ENCODE data around the gene GRPEL2. TPM values are rescaled to one million over a fixed set of nuclear protein-coding genes. Genes with fewer than 3 reads are reported as not detected.
A peak's percentile ranks its signal among the peaks of the same experiment; 100 is the strongest.
"Not testable (repeated sequence)": the region's sequence is repeated elsewhere in the genome, so short reads cannot be mapped to it uniquely, and the experiment has no call there.

The GRPEL2 gene
- total RNA-seq, 8 experiments from 2014 or later: 9.7 to 33.1 (median 24.0) TPM

GRCh38 chr5:149398747-149399266 lies 53.5 kb downstream of the GRPEL2 start:
- H3K27ac ChIP-seq; ATAC-seq (replicated peaks in 6 of 8); H3K4me3 ChIP-seq; in situ Hi-C loops (cut with MboI; ENCODE audit: low pct_unique_long_range_greater_than_20kb in 2 of 9, low sequenced_read_pairs in 9 of 9, unreplicated experiment in 9 of 9): not testable (repeated sequence)
- WGBS, 10 experiments: 67 to 100% (median 74%) methylated on average over 1 to 6 of the region's 7 CpGs; no CpG with 5 or more reads in 3 of the 10 experiments
- peaks cover 14 to 21% of the 10 kb centered on the region in 2 donors for H3K4me1 ChIP-seq (replicated peaks in 1 of 2)

- in situ Hi-C loops (cut with MboI; ENCODE audit: low pct_unique_long_range_greater_than_20kb in 2 of 9, low sequenced_read_pairs in 9 of 9, unreplicated experiment in 9 of 9): no loop called here
- H3K4me1 ChIP-seq (replicated peaks in 1 of 2): peaks cover 14 to 21% of the 10 kb centered on the region in 2 donors
- ATAC-seq (replicated peaks in 6 of 8): peak in 4 of 8 experiments; percentile 3 to 38 (median 8)
- H3K4me3 ChIP-seq: no peak overlapping the region
- H3K27ac ChIP-seq: peak overlapping the region; percentile 26 to 47
Measured at GRCh38 chr5:149399775-149400174, 54.5 kb downstream of the GRPEL2 start.

- Histone ChIP-seq H3K4me1 (replicated peaks in 1 of 2) (peaks cover 14 to 21% of the 10 kb centered on the region in 2 donors), H3K4me3 (no peak overlapping the region), H3K27ac (peak overlapping the region; percentile 26 to 47)
- peak; percentile 58 to 91 (median 78) for ATAC-seq (replicated peaks in 6 of 8)
- WGBS, 10 experiments: 11 to 100% (median 53%) methylated on average over 1 to 6 of the region's 6 CpGs; no CpG with 5 or more reads in 1 of the 10 experiments
- in situ Hi-C loops (cut with MboI; ENCODE audit: low pct_unique_long_range_greater_than_20kb in 2 of 9, low sequenced_read_pairs in 9 of 9, unreplicated experiment in 9 of 9): no loop called here
Measured at GRCh38 chr5:149400304-149400703, 55.0 kb downstream of the GRPEL2 start.

- H3K4me1 ChIP-seq (replicated peaks in 1 of 2): peaks cover 15 to 22% of the 10 kb centered on the region in 2 donors
- ATAC-seq (replicated peaks in 6 of 8): no peak
- peak overlapping the region in 1 of 2 donors; percentile 47 for H3K27ac ChIP-seq
- no peak overlapping the region for H3K4me3 ChIP-seq
- 60 to 100% (median 86%) methylated on average over 1 to 2 of the region's 2 CpGs; no CpG with 5 or more reads in 4 of the 10 experiments for WGBS, 10 experiments
- in situ Hi-C loops (cut with MboI; ENCODE audit: low pct_unique_long_range_greater_than_20kb in 2 of 9, low sequenced_read_pairs in 9 of 9, unreplicated experiment in 9 of 9): no loop called here
Measured at GRCh38 chr5:149401051-149401450, 55.8 kb downstream of the GRPEL2 start.

- Histone ChIP-seq H3K27ac (no peak overlapping the region), H3K4me1 (replicated peaks in 1 of 2) (peaks cover 21 to 32% of the 10 kb centered on the region in 2 donors), H3K4me3 (no peak overlapping the region)
- no peak for ATAC-seq (replicated peaks in 6 of 8)
- in situ Hi-C loops (cut with MboI; ENCODE audit: low pct_unique_long_range_greater_than_20kb in 2 of 9, low sequenced_read_pairs in 9 of 9, unreplicated experiment in 9 of 9): no loop called here
- 89 to 100% (median 94%) methylated on average over 1 to 3 of the region's 3 CpGs; no CpG with 5 or more reads in 5 of the 10 experiments for WGBS, 10 experiments
Measured at GRCh38 chr5:149402291-149402690, 57.0 kb downstream of the GRPEL2 start.

Other genes starting within 250 kb of the GRPEL2 start
- 10 to 100 TPM in 1 of 8 experiments, 1 to 10 TPM in 5, under 1 TPM in 2; 0.18 to 28.7 (median 4.3) TPM for gene ABLIM3, start 204.0 kb upstream of the GRPEL2 start, total RNA-seq
- 1 to 10 TPM in 4 of 8 experiments, under 1 TPM in 4; 0.17 to 5.0 (median 1.2) TPM for gene AFAP1L1, start 73.6 kb upstream of the GRPEL2 start, total RNA-seq
- gene PCYOX1L, start 12.5 kb downstream of the GRPEL2 start, total RNA-seq: 10 to 100 TPM in 7 of 8 experiments, 1 to 10 TPM in 1; 8.8 to 20.0 (median 15.6) TPM
- 1 to 10 TPM in 1 of 8 experiments, under 1 TPM in 1, not detected in 6; 0.33 to 1.1 TPM for gene IL17B, start 33.8 kb downstream of the GRPEL2 start, total RNA-seq
- gene CSNK1A1, start 205.9 kb downstream of the GRPEL2 start, total RNA-seq: 100 to 1,000 TPM; 196 to 391 (median 279) TPM
- gene ARHGEF37, start 236.0 kb downstream of the GRPEL2 start, total RNA-seq: 10 to 100 TPM in 1 of 8 experiments, 1 to 10 TPM in 5, under 1 TPM in 2; 0.42 to 11.5 (median 1.4) TPM